ENCODE results near the gene FAH.

- TF ChIP-seq, protein P1, sequence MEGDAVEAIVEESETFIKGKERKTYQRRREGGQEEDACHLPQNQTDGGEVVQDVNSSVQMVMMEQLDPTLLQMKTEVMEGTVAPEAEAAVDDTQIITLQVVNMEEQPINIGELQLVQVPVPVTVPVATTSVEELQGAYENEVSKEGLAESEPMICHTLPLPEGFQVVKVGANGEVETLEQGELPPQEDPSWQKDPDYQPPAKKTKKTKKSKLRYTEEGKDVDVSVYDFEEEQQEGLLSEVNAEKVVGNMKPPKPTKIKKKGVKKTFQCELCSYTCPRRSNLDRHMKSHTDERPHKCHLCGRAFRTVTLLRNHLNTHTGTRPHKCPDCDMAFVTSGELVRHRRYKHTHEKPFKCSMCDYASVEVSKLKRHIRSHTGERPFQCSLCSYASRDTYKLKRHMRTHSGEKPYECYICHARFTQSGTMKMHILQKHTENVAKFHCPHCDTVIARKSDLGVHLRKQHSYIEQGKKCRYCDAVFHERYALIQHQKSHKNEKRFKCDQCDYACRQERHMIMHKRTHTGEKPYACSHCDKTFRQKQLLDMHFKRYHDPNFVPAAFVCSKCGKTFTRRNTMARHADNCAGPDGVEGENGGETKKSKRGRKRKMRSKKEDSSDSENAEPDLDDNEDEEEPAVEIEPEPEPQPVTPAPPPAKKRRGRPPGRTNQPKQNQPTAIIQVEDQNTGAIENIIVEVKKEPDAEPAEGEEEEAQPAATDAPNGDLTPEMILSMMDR (IDR thresholded peaks at IDR 0.05): no peak
- no peak for TF ChIP-seq POLR2AphosphoS5 (IDR thresholded peaks at IDR 0.05)
Observed at GRCh38 chr15:80138961-80139360, 13.8 kb upstream of the FAH start.
